Activated naive CD4-positive, alpha-beta T cell treated with anti-CD3 and anti-CD28 coated beads, Interleukin-2, amount 10 ng/mL, durations not matched to agents 7 days and 5 days (primary cell): ENCODE data around the gene THAP3.

Experiments used
- CTCF ChIA-PET: fragments of 350-600 bp; sonication (Branson Sonifier 250); formaldehyde crosslinking; loops from one replicate; lab custom pipeline; 2021; ENCODE audit warnings: antibody characterized with exemption; lab: Charles Lee
- DNase-seq: peaks from one replicate; pipeline ENCODE4 v3.0.0-alpha.2; 2020
- H3K27ac Mint-ChIP-seq: one replicate; pipeline ENCODE4 v1.8.0; 2021; ENCODE audit warnings: mild to moderate bottlenecking, moderate library complexity, mixed read lengths
- H3K27me3 Mint-ChIP-seq: one replicate; pipeline ENCODE4 v1.8.0; 2021; ENCODE audit warnings: mild to moderate bottlenecking, mixed read lengths
- H3K36me3 Mint-ChIP-seq: one replicate; pipeline ENCODE4 v1.8.0; 2021; ENCODE audit warnings: mixed read lengths
- H3K4me1 Mint-ChIP-seq: one replicate; pipeline ENCODE4 v1.8.0; 2021; ENCODE audit warnings: mixed read lengths
- H3K4me3 Mint-ChIP-seq: one replicate; pipeline ENCODE4 v1.8.0; 2021; ENCODE audit warnings: mild to moderate bottlenecking, moderate library complexity, mixed read lengths
- H3K9me3 Mint-ChIP-seq: one replicate; pipeline ENCODE4 v1.8.0; 2021; ENCODE audit warnings: mixed read lengths

THAP3 gene

DNA sequence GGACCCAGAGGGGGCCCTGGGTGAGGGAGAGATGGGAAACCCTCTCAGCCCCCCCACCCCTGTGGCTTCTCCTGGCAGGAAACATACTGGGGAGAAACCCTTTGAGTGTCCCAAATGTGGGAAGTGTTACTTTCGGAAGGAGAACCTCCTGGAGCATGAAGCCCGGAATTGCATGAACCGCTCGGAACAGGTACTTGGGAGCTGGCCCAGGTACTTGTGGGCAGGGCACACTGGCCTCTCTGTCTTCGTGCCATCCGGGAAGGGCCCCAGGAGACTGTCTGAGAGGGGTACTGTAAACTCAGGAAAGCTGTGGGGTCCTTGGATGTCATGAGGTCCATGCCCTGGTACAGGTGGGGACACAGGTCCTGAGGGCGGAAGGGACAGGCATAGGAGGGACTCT, 38.8 kb upstream of the THAP3 start:
- Mint-ChIP-seq H3K27ac (no peak overlapping the region), H3K4me1 (peaks cover 27% of the 10 kb centered on the region), H3K36me3 (peaks cover 24% of the 10 kb centered on the region), H3K4me3 (no peak overlapping the region), H3K27me3 (no peaks in the 10 kb centered on the region), H3K9me3 (no peaks in the 10 kb centered on the region)
- CTCF ChIA-PET, result interaction anchor here (1.3 kb wide), 1 partner anchor 61 kb away, joined by 5 read pairs; no protein-coding TSS in a partner anchor
- DNase-seq, result no peak

DNA sequence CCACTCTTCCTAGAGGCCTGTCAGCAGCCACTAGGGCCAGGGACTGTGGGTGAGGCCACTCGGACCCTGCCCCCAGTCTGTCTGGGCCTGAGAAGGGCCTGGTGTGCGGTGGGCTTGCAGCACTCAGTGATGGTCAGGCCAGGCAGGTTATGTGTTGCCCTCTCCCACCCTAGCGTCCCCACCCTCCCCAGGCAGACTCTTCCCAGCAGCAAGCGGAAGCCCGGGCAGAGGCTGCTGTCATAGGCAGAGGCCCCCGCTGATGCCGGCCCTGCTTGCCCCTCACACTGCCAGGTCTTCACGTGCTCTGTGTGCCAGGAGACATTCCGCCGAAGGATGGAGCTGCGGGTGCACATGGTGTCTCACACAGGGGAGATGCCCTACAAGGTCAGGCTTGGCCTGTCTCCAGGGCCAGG, 38.3 kb upstream of the THAP3 start:
- no peak for DNase-seq
- Mint-ChIP-seq H3K4me1 (peaks cover 27% of the 10 kb centered on the region), H3K9me3 (no peaks in the 10 kb centered on the region), H3K27me3 (no peaks in the 10 kb centered on the region), H3K36me3 (peaks cover 22% of the 10 kb centered on the region), H3K4me3 (no peak overlapping the region), H3K27ac (no peak overlapping the region)
- CTCF ChIA-PET, result interaction anchor here (1.3 kb wide), 1 partner anchor 61 kb away, joined by 5 read pairs; no protein-coding TSS in a partner anchor

DNA sequence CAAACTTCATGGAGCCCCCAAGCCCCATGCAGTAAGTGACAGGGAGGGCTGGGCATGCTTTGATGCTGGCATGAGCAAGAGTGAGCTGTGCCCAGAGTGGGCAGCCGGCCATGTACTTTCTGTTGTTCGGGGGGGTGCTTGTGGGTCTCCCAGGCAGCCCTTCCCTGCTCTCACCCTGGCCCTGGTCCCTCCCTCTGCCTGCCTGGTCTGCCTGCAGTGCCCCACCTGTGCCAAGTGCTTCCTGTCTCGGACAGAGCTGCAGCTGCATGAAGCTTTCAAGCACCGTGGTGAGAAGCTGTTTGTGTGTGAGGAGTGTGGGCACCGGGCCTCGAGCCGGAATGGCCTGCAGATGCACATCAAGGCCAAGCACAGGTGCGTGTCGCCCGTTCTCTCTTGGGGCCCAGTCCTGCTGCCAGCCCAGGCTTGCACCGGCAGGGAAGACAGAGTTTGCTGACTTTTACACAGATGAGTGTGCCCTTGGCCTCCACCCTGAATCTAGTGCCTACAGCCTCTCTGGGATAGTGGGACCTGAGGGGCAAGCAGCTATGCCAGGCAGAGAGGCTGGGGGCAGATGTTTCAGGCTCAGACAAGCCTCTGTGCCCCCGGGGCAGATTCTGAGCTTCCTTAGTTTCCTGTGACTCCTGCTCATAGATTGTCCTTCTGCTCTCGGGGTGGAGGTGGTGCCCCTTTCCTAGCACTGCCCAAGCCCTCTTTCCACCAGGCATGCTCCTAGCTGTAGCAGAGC, 37.2 kb upstream of the THAP3 start:
- no peak for DNase-seq
- peaks cover 19% of the 10 kb centered on the region for H3K36me3 Mint-ChIP-seq
- CTCF ChIA-PET, result no interaction called here
- no peaks in the 10 kb centered on the region for H3K9me3 Mint-ChIP-seq
- peak overlapping the region; percentile 72 for H3K27ac Mint-ChIP-seq
- H3K4me3 Mint-ChIP-seq, result no peak overlapping the region
- peaks cover 27% of the 10 kb centered on the region for H3K4me1 Mint-ChIP-seq
- H3K27me3 Mint-ChIP-seq, result no peaks in the 10 kb centered on the region

DNA sequence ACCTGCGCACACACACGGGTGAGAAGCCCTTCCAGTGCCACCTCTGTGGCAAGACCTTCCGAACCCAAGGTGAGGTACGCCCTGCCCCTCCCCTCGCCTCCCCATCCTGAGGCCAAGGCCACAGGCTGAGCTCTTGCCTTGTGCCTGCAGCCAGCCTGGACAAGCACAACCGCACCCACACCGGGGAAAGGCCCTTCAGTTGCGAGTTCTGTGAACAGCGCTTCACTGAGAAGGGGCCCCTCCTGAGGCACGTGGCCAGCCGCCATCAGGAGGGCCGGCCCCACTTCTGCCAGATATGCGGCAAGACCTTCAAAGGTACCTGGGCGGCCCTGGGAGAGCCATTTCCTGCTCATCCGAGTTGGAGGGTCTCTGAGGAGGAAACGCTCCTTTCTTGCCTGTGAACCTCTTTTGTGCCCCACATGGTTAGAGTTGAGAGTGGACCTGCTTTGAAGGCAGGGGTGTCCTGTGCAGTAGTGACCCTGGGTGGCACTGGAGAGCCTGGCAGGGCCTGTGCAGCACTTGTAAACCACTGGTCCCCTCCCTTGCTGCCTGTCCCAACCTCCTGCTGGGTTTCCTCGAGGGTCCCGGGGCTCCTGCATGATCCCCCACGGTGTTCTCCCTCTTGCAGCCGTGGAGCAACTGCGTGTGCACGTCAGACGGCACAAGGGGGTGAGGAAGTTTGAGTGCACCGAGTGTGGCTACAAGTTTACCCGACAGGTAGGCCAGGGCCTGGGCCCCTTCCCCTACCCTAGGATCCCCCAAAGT, 36.4 kb upstream of the THAP3 start:
- H3K27ac Mint-ChIP-seq, result peak overlapping the region; percentile 24
- CTCF ChIA-PET, result interaction anchor here (1.0 kb wide), 1 partner anchor 17 kb away, joined by 4 read pairs; no protein-coding TSS in a partner anchor
- H3K4me1 Mint-ChIP-seq, result peaks cover 29% of the 10 kb centered on the region
- no peaks in the 10 kb centered on the region for H3K9me3 Mint-ChIP-seq
- no peak overlapping the region for H3K4me3 Mint-ChIP-seq
- peaks cover 19% of the 10 kb centered on the region for H3K36me3 Mint-ChIP-seq
- no peaks in the 10 kb centered on the region for H3K27me3 Mint-ChIP-seq
- no peak for DNase-seq

DNA sequence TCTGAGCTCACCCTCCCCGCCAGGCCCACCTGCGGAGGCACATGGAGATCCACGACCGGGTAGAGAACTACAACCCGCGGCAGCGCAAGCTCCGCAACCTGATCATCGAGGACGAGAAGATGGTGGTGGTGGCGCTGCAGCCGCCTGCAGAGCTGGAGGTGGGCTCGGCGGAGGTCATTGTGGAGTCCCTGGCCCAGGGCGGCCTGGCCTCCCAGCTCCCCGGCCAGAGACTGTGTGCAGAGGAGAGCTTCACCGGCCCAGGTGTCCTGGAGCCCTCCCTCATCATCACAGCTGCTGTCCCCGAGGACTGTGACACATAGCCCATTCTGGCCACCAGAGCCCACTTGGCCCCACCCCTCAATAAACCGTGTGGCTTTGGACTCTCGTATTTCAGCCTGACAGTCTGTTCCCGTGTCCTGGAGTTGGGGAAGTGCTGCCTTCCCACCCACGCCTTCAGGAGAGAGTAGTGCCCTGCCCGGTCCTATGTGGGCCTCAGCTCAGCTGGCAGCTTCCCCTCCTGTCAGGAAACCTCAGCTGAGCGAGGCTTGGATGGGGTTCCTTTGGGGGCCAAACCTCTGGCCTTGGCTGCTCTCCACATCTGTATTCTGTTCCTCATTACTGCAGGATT, 35.7 kb upstream of the THAP3 start:
- Mint-ChIP-seq H3K27ac (peak overlapping the region; percentile 5), H3K4me3 (no peak overlapping the region), H3K9me3 (no peaks in the 10 kb centered on the region), H3K36me3 (peaks cover 22% of the 10 kb centered on the region), H3K4me1 (peaks cover 33% of the 10 kb centered on the region), H3K27me3 (no peaks in the 10 kb centered on the region)
- CTCF ChIA-PET, result interaction anchor here (0.7 to 1.0 kb wide), 2 partner anchors 18 to 57 kb away, joined by 3 to 4 read pairs; no protein-coding TSS in a partner anchor
- no peak for DNase-seq

DNA sequence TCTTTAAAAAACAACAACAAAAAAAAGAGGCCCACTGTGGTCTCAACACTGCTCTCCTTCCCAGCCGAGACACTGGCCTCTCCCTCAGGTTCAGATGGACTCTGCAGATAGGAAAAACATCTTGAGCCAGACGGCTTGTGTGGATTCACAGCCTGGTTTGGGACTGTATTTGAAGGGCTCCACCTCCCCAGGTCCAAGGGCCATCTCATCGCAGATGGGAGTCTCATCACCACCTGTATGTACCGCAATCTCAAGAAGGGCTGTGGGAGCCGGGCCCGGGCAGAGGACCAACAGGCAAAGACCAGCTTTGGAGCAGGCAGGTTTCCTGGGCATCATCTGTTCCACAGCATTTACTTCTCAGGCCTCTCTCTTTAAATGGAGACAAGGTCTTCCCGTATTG, 34.6 kb upstream of the THAP3 start:
- Mint-ChIP-seq H3K27ac (peak overlapping the region; percentile 67), H3K9me3 (no peaks in the 10 kb centered on the region), H3K4me1 (peaks cover 29% of the 10 kb centered on the region), H3K36me3 (peaks cover 23% of the 10 kb centered on the region), H3K4me3 (no peak overlapping the region), H3K27me3 (no peaks in the 10 kb centered on the region)
- CTCF ChIA-PET, result no interaction called here
- DNase-seq, result no peak

DNA sequence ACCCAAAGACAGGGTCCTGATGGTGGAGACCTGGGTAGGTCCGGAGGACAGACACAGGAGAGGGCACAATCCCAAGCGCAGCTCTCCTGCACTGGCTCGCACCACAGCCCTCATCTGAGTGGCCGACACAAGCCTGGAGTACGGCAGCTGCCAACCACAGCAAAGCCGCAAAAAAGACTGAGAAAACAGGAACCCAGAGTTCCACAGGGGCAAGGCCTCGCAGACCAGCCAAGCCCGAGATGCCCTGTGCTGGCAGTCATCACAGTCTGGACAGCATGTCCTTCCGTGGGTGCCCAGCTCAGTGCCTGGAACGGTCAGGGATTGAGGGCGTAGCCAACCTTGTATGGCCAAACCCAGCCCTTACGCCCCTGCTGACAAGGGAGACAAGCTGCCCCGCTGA, 33.4 kb upstream of the THAP3 start:
- Mint-ChIP-seq H3K4me1 (peaks cover 34% of the 10 kb centered on the region), H3K27me3 (no peaks in the 10 kb centered on the region), H3K4me3 (no peak overlapping the region), H3K27ac (peak overlapping the region; percentile 70), H3K9me3 (no peaks in the 10 kb centered on the region), H3K36me3 (peaks cover 34% of the 10 kb centered on the region)
- no peak for DNase-seq
- CTCF ChIA-PET, result interaction anchor here (0.8 kb wide), 1 partner anchor 37 kb away, joined by 3 read pairs; the partner anchor contains the start of gene NOL9

DNA sequence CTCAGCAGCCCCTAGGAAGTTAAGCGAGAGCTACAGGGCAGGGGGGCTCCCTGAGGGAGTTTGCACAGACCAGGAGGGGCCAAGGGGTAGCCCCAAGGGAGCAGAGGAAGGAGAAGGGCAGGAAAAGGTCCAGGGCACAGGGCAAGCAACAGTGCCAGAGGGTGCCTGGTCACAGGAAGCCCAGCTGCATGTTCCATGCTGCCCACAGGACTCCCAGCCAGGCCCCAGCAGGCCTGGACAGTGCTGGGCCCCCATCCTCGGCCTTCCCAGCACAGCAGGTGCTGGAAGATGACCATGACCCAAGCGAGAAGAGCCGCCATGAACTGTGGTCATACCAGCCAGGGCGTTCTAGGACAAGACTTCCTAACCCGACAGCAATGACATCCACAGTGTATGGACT, 33.0 kb upstream of the THAP3 start:
- no peak for DNase-seq
- Mint-ChIP-seq H3K36me3 (peaks cover 35% of the 10 kb centered on the region), H3K27me3 (no peaks in the 10 kb centered on the region), H3K27ac (peak overlapping the region; percentile 42), H3K9me3 (no peaks in the 10 kb centered on the region), H3K4me1 (peaks cover 36% of the 10 kb centered on the region), H3K4me3 (no peak overlapping the region)
- CTCF ChIA-PET, result interaction anchor here (0.8 kb wide), 1 partner anchor 38 kb away, joined by 3 read pairs; the partner anchor contains the start of gene NOL9

DNA sequence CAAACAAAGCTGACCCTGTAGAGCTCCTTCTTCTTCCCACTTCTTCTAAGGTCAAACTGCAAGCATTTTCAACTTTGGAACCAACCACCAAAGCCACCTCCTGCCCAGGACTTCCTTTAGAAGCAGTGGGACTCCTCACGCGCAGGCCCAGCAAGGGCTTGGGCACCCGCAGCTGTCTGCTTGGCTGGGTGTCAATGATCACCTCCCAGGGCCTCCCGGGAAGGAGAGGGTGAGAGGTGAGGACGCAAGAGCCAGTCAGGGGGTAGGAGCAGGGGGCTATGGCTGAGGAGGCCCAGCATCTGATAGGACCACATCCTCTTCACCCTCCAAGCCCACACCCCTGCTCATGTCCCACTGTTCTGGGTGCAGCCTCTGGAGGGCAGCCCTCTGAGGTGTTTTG, 32.2 kb upstream of the THAP3 start:
- no peaks in the 10 kb centered on the region for H3K27me3 Mint-ChIP-seq
- H3K9me3 Mint-ChIP-seq, result no peaks in the 10 kb centered on the region
- no peak overlapping the region for H3K27ac Mint-ChIP-seq
- H3K4me1 Mint-ChIP-seq, result peaks cover 40% of the 10 kb centered on the region
- CTCF ChIA-PET, result no interaction called here
- peaks cover 36% of the 10 kb centered on the region for H3K36me3 Mint-ChIP-seq
- DNase-seq, result no peak
- no peak overlapping the region for H3K4me3 Mint-ChIP-seq

DNA sequence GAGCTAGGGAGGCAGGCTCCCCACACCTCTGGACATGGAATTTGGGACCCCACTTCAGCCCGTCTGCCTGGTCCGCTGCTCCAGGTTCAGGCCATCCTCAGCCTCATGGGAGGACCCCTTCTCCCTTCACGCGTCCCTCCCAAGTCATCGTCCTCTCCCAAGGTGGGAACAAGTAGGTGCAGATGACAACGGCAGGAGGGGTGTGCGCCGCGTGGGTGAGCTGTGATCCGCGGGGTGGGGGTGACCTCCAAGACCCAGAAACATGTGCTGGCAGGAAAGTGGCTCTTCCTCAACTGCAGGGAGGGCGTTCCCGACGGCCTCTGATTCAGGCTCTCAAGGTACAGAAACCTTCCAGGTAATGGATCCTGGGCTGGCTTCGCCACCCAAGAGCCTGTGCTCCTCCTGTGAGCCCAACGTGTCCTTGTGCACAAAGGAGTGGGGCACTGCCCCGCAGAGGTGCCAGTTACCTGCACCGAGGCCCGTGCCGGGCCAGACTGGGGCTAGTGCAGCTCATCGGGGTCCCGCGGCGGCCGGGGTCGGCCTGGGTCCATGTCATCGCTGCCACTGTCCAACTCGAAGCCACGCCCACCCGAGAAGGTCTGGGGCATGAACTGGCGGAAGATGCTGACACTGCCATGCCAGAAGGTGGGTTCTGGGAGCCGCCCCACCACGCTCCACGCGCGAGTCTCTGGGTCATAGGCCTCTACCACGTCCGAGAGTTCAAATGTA, 31.6 kb upstream of the THAP3 start:
- Mint-ChIP-seq H3K4me3 (no peak overlapping the region), H3K4me1 (peaks cover 43% of the 10 kb centered on the region), H3K9me3 (no peaks in the 10 kb centered on the region), H3K36me3 (peaks cover 37% of the 10 kb centered on the region), H3K27me3 (no peaks in the 10 kb centered on the region), H3K27ac (no peak overlapping the region)
- CTCF ChIA-PET, result no interaction called here
- no peak for DNase-seq

DNA sequence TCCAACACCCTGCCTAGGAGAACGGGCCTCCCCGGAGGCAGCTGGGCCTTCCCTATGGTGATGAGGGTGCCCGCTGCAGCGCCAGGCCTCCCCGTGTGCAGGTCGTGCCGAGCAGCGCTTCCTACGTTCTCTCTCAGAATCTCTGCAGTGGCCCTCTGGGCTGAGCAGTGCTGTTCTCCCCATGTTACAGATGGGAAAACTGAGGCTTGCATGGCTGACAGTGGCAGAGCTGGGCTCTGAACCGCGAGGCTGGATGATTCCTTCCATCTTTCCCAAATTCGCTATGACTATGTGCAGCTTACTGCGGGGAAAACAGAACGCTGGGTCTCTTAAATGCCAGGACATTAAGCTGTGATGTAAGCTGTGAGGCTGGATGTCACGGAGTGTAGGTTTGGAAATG, 30.9 kb upstream of the THAP3 start:
- Mint-ChIP-seq H3K9me3 (no peaks in the 10 kb centered on the region), H3K27ac (no peak overlapping the region), H3K36me3 (peaks cover 38% of the 10 kb centered on the region), H3K4me1 (peaks cover 48% of the 10 kb centered on the region), H3K27me3 (no peaks in the 10 kb centered on the region), H3K4me3 (no peak overlapping the region)
- CTCF ChIA-PET, result interaction anchor here (1.5 kb wide), 1 partner anchor 54 kb away, joined by 4 read pairs; no protein-coding TSS in a partner anchor
- no peak for DNase-seq

DNA sequence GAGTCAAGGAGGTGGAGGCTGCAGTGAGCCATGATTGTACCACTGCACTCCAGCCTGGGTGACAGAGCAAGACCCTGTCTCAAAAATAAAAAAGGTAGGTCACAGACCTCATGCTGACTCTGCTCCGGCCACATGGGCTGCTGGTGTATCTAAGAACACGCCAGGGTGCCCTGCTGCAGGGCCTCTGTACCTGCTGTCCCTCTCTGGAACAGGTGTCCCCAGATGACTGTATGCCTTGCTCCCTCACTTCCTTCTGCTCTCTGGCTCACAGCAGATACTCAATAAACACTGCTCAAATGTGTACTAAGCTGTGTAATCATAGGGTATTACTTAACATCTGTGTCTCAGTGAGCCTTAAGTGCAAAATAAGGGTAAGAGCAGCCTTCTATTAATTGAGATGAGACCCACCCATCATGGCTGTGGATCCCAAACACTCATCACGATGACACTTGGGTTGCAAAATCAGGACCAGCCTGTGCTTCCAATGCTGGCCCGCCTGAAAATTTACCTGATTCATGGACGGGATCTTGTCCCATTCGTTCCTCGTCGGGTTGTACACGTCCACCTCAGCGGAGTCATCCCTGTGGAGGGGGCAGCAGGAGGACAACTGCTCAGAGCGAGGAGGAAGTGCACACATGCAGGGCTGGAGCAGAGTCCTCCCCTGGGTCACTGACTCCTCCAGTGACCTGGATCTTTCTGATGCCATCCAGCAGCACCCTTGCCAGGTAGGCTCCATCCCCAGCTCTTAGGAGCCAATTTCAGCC, 29.5 kb upstream of the THAP3 start:
- no peak for DNase-seq
- Mint-ChIP-seq H3K27ac (peak overlapping the region; percentile 47), H3K36me3 (peaks cover 37% of the 10 kb centered on the region), H3K9me3 (no peaks in the 10 kb centered on the region), H3K27me3 (no peaks in the 10 kb centered on the region), H3K4me1 (peaks cover 60% of the 10 kb centered on the region), H3K4me3 (no peak overlapping the region)
- CTCF ChIA-PET, result interaction anchor here (1.5 kb wide), 1 partner anchor 52 kb away, joined by 4 read pairs; no protein-coding TSS in a partner anchor

DNA sequence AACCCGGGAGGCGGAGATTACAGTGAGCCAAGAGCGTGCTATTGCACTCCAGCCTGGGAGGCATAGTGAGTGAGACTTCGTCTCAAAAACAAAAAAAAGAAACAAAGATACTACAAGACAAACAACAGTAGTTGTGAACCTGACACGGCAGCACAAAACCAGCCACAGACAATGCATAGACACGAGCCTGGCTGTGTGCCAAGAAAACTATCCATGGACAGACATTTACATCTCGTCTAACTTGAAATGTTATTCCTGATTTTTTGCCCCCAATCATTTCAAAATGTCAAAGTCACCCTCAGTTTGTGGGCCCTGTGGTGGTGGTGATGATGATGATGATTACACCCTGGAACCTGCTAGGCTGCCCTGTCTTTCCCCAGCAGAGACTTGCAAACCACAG, 28.3 kb upstream of the THAP3 start:
- Mint-ChIP-seq H3K4me3 (no peak overlapping the region), H3K27ac (no peak overlapping the region), H3K4me1 (peaks cover 55% of the 10 kb centered on the region), H3K36me3 (peaks cover 37% of the 10 kb centered on the region), H3K27me3 (no peaks in the 10 kb centered on the region), H3K9me3 (no peaks in the 10 kb centered on the region)
- CTCF ChIA-PET, result no interaction called here
- DNase-seq, result no peak
